ENCODE measurements around the gene FAM114A1. TPM values are rescaled to one million over a fixed set of nuclear protein-coding genes. Genes with fewer than 3 reads are reported as not detected.

The FAM114A1 gene
- total and polyA plus RNA-seq, 2 experiments from 2014 or later = 110 to 140 TPM

DNA sequence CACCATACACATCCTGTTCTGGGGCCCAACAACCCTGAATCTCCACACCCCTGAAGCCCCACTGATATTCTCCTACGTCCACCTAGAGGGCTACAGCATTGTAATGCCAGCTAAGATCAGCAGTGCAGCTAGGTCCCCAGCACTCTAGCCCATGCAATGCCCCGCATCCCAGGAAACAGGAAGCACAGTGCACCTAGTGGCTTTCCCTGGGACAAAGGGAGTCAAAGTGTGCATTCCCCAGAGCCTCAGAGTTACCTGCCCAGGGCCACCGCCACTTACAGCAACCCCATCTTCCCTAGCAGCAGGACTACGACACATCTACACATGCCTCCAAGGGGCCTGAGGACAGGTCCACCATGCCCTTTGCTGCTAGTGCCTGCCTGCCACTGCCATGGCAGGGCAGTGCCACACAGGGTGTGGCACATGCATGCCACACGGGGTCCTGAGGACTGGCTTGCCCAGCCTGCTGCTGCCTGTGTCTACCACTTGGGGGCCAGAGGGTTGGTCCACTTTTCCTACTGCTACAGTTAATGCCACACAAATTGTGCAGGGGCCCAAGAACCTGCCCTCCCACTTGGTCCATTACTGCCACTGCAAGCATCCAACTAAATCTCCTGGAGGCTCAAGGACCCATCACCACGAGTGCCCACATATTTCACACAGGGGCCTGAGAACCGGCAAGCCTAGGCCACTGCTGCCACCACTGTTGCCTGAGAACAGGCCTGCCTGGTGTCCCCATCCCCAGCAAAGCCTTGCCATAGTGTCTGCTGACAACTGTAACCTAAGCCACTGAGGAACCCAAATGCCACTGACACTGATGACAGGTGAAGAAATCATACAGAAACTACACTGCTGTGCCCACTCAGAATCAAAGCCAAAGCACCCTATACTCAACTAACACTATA is 34.7 kb upstream of the FAM114A1 start:
- Histone ChIP-seq H3K36me3 (replicated peaks; ENCODE audit: insufficient read depth, low read depth) (no peaks in the 10 kb centered on the region), H2AFZ (no peak overlapping the region), H3K27ac (no peak overlapping the region), H3K9me3 (ENCODE audit: low read depth) (peaks cover 7% of the 10 kb centered on the region), H3K79me2 (no peaks in the 10 kb centered on the region), H3K27me3 (no peaks in the 10 kb centered on the region), H3K9me2 (replicated peaks; ENCODE audit: insufficient read depth) (no peaks in the 10 kb centered on the region), H3K4me3 (no peak overlapping the region), H3K4me1 (ENCODE audit: insufficient read depth) (no peaks in the 10 kb centered on the region), H4K20me1 (ENCODE audit: insufficient read depth, poor library complexity, severe bottlenecking) (no peaks in the 10 kb centered on the region), H3K4me2 (no peak overlapping the region)
- DNase-seq (ENCODE audit: low spot score) = no peak
- no peak for TF ChIP-seq EZH2 (IDR thresholded peaks at IDR 0.05; ENCODE audit: borderline replicate concordance)
- no peak for TF ChIP-seq EZH2phosphoT487 (IDR thresholded peaks at IDR 0.05; ENCODE audit: low read depth, severe bottlenecking, unreplicated experiment)
- no peak for TF ChIP-seq CTCF (IDR thresholded peaks at IDR 0.05; ENCODE audit: poor library complexity)
- WGBS (ENCODE audit: low lambda C conversion rate, missing lambda C conversion rate) = 90% methylated on average over 7 of the region's 7 CpGs

DNA sequence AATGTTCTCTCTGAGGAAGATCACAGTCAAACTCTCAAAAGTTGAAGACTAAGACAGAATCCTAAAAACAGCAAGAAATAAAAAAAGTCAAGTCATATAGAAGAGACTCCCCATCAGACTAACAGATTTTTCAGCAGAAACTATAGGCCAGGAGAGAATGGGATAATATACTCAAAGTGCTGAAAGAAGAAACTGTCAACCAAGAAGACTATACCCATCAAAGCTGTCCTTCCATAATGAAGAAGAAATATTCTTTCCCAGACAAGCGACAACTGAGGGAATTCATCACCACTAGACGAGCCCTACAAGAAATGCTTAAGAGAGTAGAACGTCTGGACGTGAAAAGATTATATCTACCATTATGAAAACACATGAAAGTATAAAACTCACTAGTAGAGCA is 33.0 kb upstream of the FAM114A1 start:
- Histone ChIP-seq H3K9me2 (replicated peaks; ENCODE audit: insufficient read depth) (no peaks in the 10 kb centered on the region), H3K4me3 (no peak overlapping the region), H3K79me2 (no peaks in the 10 kb centered on the region), H2AFZ (no peak overlapping the region), H3K9me3 (ENCODE audit: low read depth) (peaks cover 7% of the 10 kb centered on the region), H3K27me3 (no peaks in the 10 kb centered on the region), H3K36me3 (replicated peaks; ENCODE audit: insufficient read depth, low read depth) (no peaks in the 10 kb centered on the region), H3K27ac (no peak overlapping the region), H3K4me1 (ENCODE audit: insufficient read depth) (no peaks in the 10 kb centered on the region), H4K20me1 (ENCODE audit: insufficient read depth, poor library complexity, severe bottlenecking) (no peaks in the 10 kb centered on the region), H3K4me2 (no peak overlapping the region)
- 92% methylated on average over 4 of the region's 4 CpGs for WGBS (ENCODE audit: low lambda C conversion rate, missing lambda C conversion rate)
- no peak for TF ChIP-seq EZH2phosphoT487 (IDR thresholded peaks at IDR 0.05; ENCODE audit: low read depth, severe bottlenecking, unreplicated experiment)
- TF ChIP-seq CTCF (IDR thresholded peaks at IDR 0.05; ENCODE audit: poor library complexity) = no peak
- TF ChIP-seq EZH2 (IDR thresholded peaks at IDR 0.05; ENCODE audit: borderline replicate concordance) = no peak
- no peak for DNase-seq (ENCODE audit: low spot score)

DNA sequence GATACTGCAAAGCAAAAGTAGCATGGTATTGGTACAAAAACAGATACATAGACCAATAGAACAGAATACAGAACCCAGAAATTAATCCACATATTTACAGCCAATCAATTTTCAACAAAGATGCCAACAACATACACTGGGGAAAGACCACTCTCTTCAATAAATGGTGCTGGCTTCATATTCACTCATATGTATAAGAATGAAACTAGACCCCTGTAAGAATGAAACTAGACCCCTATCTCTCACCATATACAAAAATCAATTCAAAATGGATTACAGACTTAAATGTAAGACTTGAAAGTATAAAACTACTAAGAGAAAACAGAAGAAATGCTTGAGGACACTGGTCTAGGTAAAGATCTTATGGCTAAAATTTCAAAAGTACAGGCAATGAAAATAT is 30.3 kb upstream of the FAM114A1 start:
- H3K27ac ChIP-seq = no peak overlapping the region
- TF ChIP-seq CTCF (IDR thresholded peaks at IDR 0.05; ENCODE audit: poor library complexity) (no peak), EZH2 (IDR thresholded peaks at IDR 0.05; ENCODE audit: borderline replicate concordance) (no peak), EZH2phosphoT487 (IDR thresholded peaks at IDR 0.05; ENCODE audit: low read depth, severe bottlenecking, unreplicated experiment) (no peak)
- no peak overlapping the region for H3K4me2 ChIP-seq
- H3K36me3 ChIP-seq (replicated peaks; ENCODE audit: insufficient read depth, low read depth) = no peaks in the 10 kb centered on the region
- H3K79me2 ChIP-seq = no peaks in the 10 kb centered on the region
- no peaks in the 10 kb centered on the region for H3K4me1 ChIP-seq (ENCODE audit: insufficient read depth)
- no peaks in the 10 kb centered on the region for H3K9me2 ChIP-seq (replicated peaks; ENCODE audit: insufficient read depth)
- no peaks in the 10 kb centered on the region for H3K9me3 ChIP-seq (ENCODE audit: low read depth)
- H4K20me1 ChIP-seq (ENCODE audit: insufficient read depth, poor library complexity, severe bottlenecking) = no peaks in the 10 kb centered on the region
- no peak overlapping the region for H3K4me3 ChIP-seq
- no peak for DNase-seq (ENCODE audit: low spot score)
- no peak overlapping the region for H2AFZ ChIP-seq
- no peaks in the 10 kb centered on the region for H3K27me3 ChIP-seq
